H1 (cell line): ENCODE results near the gene HPN. TPM values are rescaled to one million over a fixed set of nuclear protein-coding genes. Genes with fewer than 3 reads are reported as not detected.

Experiments
- ASH2L ChIP-seq: fragments of 200-600, 300-600 bp; sonication (generic); IDR thresholded peaks from one replicate; pipeline ENCODE4 v1.7.1; 2017; ENCODE audit warnings: low read length
- JUN ChIP-seq: IDR thresholded peaks from 2 replicates; pipeline ENCODE4 v1.6.1; 2011; ENCODE audit warnings: low read depth, mild to moderate bottlenecking, improper control_type of control experiment, low read length
- RXRA ChIP-seq: IDR thresholded peaks from 2 replicates; pipeline ENCODE4 v1.6.1; 2011; ENCODE audit warnings: low read depth, mild to moderate bottlenecking, low read length, moderate library complexity; ENCODE audit not compliant: insufficient read depth
- TAF7 ChIP-seq: optimal IDR thresholded peaks from 2 replicates; pipeline ENCODE3; 2011; ENCODE audit warnings: low read depth, mild to moderate bottlenecking, inconsistent platforms, low read length, moderate library complexity, borderline replicate concordance
- polyA plus RNA-seq, 7 experiments: library from polyadenylated mRNA; depleted of rRNA in 3 of 7; stranded (reverse) in 5 of 7; unstranded in 2 of 7; fragments of >200 nt in 5 of 7; fragments of 200-250 nt in 2 of 7; gene quantifications; 1 replicate in 5 of 7; 2 replicates in 1 of 7; 4 replicates in 1 of 7; pipeline versions ENCODE4 v1.2.1 to v1.2.3, GENCODE V29; 2011 to 2013; ENCODE audit warnings: missing spikeins in 2 of 7, mixed read lengths in 2 of 7
- total RNA-seq: library from RNA; stranded (reverse); fragmentation: NEBNext Ultra II Directional; extraction: Animal tissue kit (Norgen Biotek cat#: 25700); gene quantifications from 2 replicates; pipeline ENCODE4 v1.2.1, GENCODE V29; 2021
- TF ChIP-seq, protein P1 (sequence below): IDR thresholded peaks from 2 replicates; pipeline ENCODE4 v1.6.1; 2012; ENCODE audit warnings: inconsistent platforms
- TF ChIP-seq, protein P2 (sequence below): fragments of 300-600 bp; sonication (generic); IDR thresholded peaks from 2 replicates; pipeline ENCODE4 v1.7.1; 2012; ENCODE audit warnings: low read length, moderate library complexity, mild to moderate bottlenecking, inconsistent platforms; ENCODE audit not compliant: insufficient replicate concordance

The HPN gene
- total and polyA plus RNA-seq, 2 of the 8 experiments (the other 6 are each of a cell fraction or from before 2014, with no cell fraction given), result 14.7 to 33.7 TPM

DNA sequence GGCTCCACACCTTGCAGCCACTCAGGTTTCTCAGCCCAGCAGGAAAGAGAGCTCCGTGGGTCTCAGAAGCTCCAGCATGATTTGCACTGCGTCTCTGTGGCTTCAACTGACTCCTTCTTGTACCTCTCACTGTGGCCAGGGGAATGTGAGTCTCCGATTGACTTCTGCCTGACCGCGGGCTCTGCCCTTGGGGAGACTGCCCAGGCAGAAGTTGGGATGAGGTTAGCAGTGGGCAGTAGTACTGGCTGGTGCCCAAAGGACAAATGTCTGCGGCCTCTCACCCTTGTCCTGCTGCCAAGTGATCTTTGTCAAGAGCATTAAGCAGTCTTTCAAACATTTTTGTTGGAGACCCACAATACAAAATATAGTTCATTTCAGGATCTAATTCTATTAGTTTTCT lies 39.7 kb downstream of the HPN start (continued):
- no peak for TF ChIP-seq JUN
- TF ChIP-seq, protein P1, sequence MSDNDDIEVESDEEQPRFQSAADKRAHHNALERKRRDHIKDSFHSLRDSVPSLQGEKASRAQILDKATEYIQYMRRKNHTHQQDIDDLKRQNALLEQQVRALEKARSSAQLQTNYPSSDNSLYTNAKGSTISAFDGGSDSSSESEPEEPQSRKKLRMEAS, result no peak
- TF ChIP-seq ASH2L, result no peak
- TF ChIP-seq, protein P2, sequence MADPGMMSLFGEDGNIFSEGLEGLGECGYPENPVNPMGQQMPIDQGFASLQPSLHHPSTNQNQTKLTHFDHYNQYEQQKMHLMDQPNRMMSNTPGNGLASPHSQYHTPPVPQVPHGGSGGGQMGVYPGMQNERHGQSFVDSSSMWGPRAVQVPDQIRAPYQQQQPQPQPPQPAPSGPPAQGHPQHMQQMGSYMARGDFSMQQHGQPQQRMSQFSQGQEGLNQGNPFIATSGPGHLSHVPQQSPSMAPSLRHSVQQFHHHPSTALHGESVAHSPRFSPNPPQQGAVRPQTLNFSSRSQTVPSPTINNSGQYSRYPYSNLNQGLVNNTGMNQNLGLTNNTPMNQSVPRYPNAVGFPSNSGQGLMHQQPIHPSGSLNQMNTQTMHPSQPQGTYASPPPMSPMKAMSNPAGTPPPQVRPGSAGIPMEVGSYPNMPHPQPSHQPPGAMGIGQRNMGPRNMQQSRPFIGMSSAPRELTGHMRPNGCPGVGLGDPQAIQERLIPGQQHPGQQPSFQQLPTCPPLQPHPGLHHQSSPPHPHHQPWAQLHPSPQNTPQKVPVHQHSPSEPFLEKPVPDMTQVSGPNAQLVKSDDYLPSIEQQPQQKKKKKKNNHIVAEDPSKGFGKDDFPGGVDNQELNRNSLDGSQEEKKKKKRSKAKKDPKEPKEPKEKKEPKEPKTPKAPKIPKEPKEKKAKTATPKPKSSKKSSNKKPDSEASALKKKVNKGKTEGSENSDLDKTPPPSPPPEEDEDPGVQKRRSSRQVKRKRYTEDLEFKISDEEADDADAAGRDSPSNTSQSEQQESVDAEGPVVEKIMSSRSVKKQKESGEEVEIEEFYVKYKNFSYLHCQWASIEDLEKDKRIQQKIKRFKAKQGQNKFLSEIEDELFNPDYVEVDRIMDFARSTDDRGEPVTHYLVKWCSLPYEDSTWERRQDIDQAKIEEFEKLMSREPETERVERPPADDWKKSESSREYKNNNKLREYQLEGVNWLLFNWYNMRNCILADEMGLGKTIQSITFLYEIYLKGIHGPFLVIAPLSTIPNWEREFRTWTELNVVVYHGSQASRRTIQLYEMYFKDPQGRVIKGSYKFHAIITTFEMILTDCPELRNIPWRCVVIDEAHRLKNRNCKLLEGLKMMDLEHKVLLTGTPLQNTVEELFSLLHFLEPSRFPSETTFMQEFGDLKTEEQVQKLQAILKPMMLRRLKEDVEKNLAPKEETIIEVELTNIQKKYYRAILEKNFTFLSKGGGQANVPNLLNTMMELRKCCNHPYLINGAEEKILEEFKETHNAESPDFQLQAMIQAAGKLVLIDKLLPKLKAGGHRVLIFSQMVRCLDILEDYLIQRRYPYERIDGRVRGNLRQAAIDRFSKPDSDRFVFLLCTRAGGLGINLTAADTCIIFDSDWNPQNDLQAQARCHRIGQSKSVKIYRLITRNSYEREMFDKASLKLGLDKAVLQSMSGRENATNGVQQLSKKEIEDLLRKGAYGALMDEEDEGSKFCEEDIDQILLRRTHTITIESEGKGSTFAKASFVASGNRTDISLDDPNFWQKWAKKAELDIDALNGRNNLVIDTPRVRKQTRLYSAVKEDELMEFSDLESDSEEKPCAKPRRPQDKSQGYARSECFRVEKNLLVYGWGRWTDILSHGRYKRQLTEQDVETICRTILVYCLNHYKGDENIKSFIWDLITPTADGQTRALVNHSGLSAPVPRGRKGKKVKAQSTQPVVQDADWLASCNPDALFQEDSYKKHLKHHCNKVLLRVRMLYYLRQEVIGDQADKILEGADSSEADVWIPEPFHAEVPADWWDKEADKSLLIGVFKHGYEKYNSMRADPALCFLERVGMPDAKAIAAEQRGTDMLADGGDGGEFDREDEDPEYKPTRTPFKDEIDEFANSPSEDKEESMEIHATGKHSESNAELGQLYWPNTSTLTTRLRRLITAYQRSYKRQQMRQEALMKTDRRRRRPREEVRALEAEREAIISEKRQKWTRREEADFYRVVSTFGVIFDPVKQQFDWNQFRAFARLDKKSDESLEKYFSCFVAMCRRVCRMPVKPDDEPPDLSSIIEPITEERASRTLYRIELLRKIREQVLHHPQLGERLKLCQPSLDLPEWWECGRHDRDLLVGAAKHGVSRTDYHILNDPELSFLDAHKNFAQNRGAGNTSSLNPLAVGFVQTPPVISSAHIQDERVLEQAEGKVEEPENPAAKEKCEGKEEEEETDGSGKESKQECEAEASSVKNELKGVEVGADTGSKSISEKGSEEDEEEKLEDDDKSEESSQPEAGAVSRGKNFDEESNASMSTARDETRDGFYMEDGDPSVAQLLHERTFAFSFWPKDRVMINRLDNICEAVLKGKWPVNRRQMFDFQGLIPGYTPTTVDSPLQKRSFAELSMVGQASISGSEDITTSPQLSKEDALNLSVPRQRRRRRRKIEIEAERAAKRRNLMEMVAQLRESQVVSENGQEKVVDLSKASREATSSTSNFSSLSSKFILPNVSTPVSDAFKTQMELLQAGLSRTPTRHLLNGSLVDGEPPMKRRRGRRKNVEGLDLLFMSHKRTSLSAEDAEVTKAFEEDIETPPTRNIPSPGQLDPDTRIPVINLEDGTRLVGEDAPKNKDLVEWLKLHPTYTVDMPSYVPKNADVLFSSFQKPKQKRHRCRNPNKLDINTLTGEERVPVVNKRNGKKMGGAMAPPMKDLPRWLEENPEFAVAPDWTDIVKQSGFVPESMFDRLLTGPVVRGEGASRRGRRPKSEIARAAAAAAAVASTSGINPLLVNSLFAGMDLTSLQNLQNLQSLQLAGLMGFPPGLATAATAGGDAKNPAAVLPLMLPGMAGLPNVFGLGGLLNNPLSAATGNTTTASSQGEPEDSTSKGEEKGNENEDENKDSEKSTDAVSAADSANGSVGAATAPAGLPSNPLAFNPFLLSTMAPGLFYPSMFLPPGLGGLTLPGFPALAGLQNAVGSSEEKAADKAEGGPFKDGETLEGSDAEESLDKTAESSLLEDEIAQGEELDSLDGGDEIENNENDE, result no peak
- no peak for TF ChIP-seq RXRA
- no peak for TF ChIP-seq TAF7
